CD4-positive, alpha-beta T cell (primary cell): ENCODE measurements around the gene CDH4. TPM values are rescaled to one million over a fixed set of nuclear protein-coding genes. Genes with fewer than 3 reads are reported as not detected.

Experiments used
- ATAC-seq: fragments of 200-7000 bp; cut with Tn5 transposase; one replicate; pipeline ENCODE4 v1.10.0; 2022; ENCODE audit warnings: mild to moderate bottlenecking; ENCODE audit not compliant: poor library complexity
- CTCF ChIA-PET: fragments of 350-600 bp; sonication (Branson Sonifier 250); formaldehyde crosslinking; loops from one replicate; lab custom pipeline; 2021; ENCODE audit warnings: antibody characterized with exemption, inconsistent platforms; lab: Charles Lee
- POLR2A ChIA-PET: fragments of 350-600 bp; sonication (Branson Sonifier 250); formaldehyde crosslinking; loops from one replicate; lab custom pipeline; 2021; ENCODE audit warnings: antibody characterized with exemption, inconsistent platforms; lab: Charles Lee
- DNase-seq, 14 experiments: peaks; one replicate each; pipeline ENCODE4 v3.0.0-alpha.2; 2013 to 2020; ENCODE audit warnings: mixed read lengths in 2 of 14
- H3K27ac ChIP-seq, 2 donors: one replicate each; pipeline versions ENCODE4 v1.5.1 to v1.7.0; 2013; ENCODE audit warnings: low read length in 2 of 2, low read depth in 1 of 2, mild to moderate bottlenecking in 1 of 2
- H3K27me3 ChIP-seq, 2 experiments: 1 replicate in 1 of 2; 2 replicates in 1 of 2; pipeline versions ENCODE4 v1.6.1 to v1.7.0; 2013; ENCODE audit warnings: low read length in 2 of 2, control low read depth in 1 of 2, mild to moderate bottlenecking in 1 of 2, moderate library complexity in 1 of 2; ENCODE audit not compliant: insufficient read depth in 2 of 2, control insufficient read depth in 1 of 2
- H3K36me3 ChIP-seq: one replicate; pipeline ENCODE4 v1.6.1; 2013; ENCODE audit warnings: low read length, control low read depth; ENCODE audit not compliant: insufficient read depth
- H3K4me1 ChIP-seq: one replicate; pipeline ENCODE4 v1.6.1; 2013; ENCODE audit warnings: low read length, control low read depth; ENCODE audit not compliant: insufficient read depth
- H3K4me3 ChIP-seq: one replicate; pipeline ENCODE4 v1.5.1; 2013; ENCODE audit warnings: mild to moderate bottlenecking, low read length, moderate library complexity
- H3K9me3 ChIP-seq, 2 experiments: 1 replicate in 1 of 2; 2 replicates in 1 of 2; pipeline versions ENCODE4 v1.6.1 to v1.7.0; 2013; ENCODE audit warnings: low read length in 2 of 2, mild to moderate bottlenecking in 2 of 2, control low read depth in 1 of 2, moderate library complexity in 1 of 2; ENCODE audit not compliant: control insufficient read depth in 1 of 2, insufficient read depth in 1 of 2
- H3K27ac Mint-ChIP-seq: one replicate; pipeline ENCODE4 v1.8.0; 2020; ENCODE audit warnings: mixed read lengths
- H3K27me3 Mint-ChIP-seq: one replicate; pipeline ENCODE4 v1.8.0; 2021; ENCODE audit warnings: mixed read lengths
- H3K36me3 Mint-ChIP-seq: one replicate; pipeline ENCODE4 v1.8.0; 2021; ENCODE audit warnings: low read depth, mixed read lengths
- H3K4me1 Mint-ChIP-seq: one replicate; pipeline ENCODE4 v1.8.0; 2021; ENCODE audit warnings: low read depth, mixed read lengths
- H3K4me3 Mint-ChIP-seq: one replicate; pipeline ENCODE4 v1.8.0; 2020; ENCODE audit warnings: mild to moderate bottlenecking, mixed read lengths
- H3K9me3 Mint-ChIP-seq: one replicate; pipeline ENCODE4 v1.8.0; 2020; ENCODE audit warnings: mixed read lengths
- intact Hi-C, 2 experiments: fragments of 100-400 bp; cut with DNase I in 1 of 2; cut with micrococcal nuclease in 1 of 2; formaldehyde crosslinking; loops; one replicate each; pipeline versions ENCODE4 v1.15.1 to v1.9.0; 2023 to 2025; cut with DNase I, micrococcal nuclease
- total RNA-seq, 174 experiments: library from RNA in 2 of 174; stranded (reverse) in 2 of 174; gene quantifications; one replicate each; pipeline ENCODE4 v1.2.3 and lab custom pipeline; 2021 to 2026
- TF ChIP-seq, protein P1 (sequence below): fragments of 200-600 bp; IDR thresholded peaks from one replicate; pipeline ENCODE4 v1.8.0; 2022; ENCODE audit warnings: antibody characterized with exemption, mild to moderate bottlenecking

Gene CDH4
- total RNA-seq, 2 experiments from 2014 or later: 0.11 TPM

DNA sequence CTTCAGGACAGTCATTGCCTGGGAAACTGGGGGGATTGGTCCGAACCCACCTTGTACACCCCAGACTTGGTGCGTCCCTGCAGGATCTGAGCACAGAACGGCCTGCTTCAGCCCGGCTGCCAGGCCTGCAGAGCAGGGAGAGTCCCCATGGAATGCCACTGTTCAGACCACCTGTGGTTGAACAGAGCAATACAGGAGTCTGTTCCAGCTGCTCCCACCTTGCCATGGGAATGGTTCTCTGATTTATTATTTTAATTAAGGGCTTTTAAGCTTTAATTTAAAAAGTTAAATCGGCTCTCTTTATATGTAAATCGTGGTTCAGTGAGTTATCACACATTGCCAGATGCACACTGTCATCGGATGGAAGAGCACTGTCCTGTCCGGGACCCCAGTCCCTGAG is 310.4 kb downstream of the CDH4 start:
- H3K27ac ChIP-seq: no peak overlapping the region
- Mint-ChIP-seq H3K27me3 (no peaks in the 10 kb centered on the region), H3K4me1 (no peaks in the 10 kb centered on the region), H3K9me3 (no peaks in the 10 kb centered on the region), H3K36me3 (no peaks in the 10 kb centered on the region), H3K27ac (no peak overlapping the region), H3K4me3 (no peak overlapping the region)
- H3K36me3 ChIP-seq: no peaks in the 10 kb centered on the region
- ATAC-seq (no peak), DNase-seq (no peak)
- CTCF ChIA-PET: no interaction called here
- POLR2A ChIA-PET: no interaction called here
- no peaks in the 10 kb centered on the region for H3K4me1 ChIP-seq
- H3K9me3 ChIP-seq: peaks cover 0 to 46% of the 10 kb centered on the region in 2 experiments
- intact Hi-C loops: no loop called here
- TF ChIP-seq, protein P1, sequence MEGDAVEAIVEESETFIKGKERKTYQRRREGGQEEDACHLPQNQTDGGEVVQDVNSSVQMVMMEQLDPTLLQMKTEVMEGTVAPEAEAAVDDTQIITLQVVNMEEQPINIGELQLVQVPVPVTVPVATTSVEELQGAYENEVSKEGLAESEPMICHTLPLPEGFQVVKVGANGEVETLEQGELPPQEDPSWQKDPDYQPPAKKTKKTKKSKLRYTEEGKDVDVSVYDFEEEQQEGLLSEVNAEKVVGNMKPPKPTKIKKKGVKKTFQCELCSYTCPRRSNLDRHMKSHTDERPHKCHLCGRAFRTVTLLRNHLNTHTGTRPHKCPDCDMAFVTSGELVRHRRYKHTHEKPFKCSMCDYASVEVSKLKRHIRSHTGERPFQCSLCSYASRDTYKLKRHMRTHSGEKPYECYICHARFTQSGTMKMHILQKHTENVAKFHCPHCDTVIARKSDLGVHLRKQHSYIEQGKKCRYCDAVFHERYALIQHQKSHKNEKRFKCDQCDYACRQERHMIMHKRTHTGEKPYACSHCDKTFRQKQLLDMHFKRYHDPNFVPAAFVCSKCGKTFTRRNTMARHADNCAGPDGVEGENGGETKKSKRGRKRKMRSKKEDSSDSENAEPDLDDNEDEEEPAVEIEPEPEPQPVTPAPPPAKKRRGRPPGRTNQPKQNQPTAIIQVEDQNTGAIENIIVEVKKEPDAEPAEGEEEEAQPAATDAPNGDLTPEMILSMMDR: no peak
- no peak overlapping the region for H3K4me3 ChIP-seq
- H3K27me3 ChIP-seq: no peaks in the 10 kb centered on the region

DNA sequence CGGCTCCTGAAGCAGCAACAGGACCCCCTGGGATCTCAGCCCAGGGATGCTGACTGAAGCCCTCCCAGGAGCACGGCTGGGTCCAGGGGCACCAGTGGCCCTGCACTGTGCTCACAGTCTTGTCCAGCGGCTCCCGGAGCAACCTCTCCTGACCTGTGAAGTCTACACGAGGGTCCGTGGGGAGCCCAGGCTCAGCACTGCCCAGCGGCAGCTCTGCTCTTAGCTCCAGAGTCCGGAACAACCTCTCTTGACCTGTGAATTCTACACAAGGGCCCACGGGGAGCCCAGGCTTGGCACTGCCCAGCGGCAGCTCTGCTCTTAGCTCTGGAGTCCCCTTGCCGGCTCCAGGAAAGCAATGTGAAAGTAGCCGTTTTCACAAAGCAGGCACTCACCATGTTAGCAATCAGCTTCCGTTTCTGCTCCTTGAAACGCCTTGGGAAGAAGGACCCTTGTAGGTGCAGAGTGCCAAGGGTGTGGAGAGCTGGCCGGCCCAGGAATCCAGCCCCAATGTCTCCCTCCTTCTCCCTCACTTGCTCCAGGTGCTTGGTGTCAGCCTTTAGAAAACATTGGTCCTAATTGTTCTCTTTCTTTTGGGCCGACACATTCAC is 310.9 kb downstream of the CDH4 start:
- Mint-ChIP-seq H3K27ac (no peak overlapping the region), H3K36me3 (no peaks in the 10 kb centered on the region), H3K4me3 (no peak overlapping the region), H3K4me1 (no peaks in the 10 kb centered on the region), H3K27me3 (no peaks in the 10 kb centered on the region), H3K9me3 (no peaks in the 10 kb centered on the region)
- DNase-seq (no peak), ATAC-seq (no peak)
- Histone ChIP-seq H3K36me3 (no peaks in the 10 kb centered on the region), H3K27me3 (no peaks in the 10 kb centered on the region), H3K4me3 (no peak overlapping the region), H3K4me1 (no peaks in the 10 kb centered on the region), H3K27ac (no peak overlapping the region), H3K9me3 (peaks cover 0 to 46% of the 10 kb centered on the region in 2 experiments)
- intact Hi-C loops: no loop called here
- ChIA-PET POLR2A (no interaction called here), CTCF (no interaction called here)
- TF ChIP-seq, protein P1: no peak

DNA sequence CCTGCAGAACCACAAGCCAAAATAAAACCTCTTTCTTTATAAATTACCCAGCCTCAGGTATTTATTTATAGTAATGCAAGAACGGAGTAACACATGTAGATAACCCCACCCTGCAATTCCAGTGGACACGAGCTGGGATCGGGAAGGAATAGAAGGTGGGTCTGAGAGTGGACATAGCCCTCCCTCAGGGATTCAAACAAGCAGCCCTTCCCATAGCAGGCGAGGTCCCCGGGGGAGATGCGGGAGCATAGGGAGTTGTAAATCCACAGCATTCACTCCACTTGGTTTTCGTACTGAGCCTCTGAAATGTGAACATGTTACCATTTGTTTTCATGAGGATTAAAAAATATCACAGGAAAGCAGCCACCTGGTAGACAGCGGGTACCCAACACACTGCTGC is 312.6 kb downstream of the CDH4 start:
- no peak overlapping the region for H3K27ac Mint-ChIP-seq
- intact Hi-C loops: no loop called here
- no peaks in the 10 kb centered on the region for H3K4me1 Mint-ChIP-seq
- ChIA-PET POLR2A (no interaction called here), CTCF (no interaction called here)
- H3K36me3 Mint-ChIP-seq: no peaks in the 10 kb centered on the region
- no peak overlapping the region for H3K4me3 Mint-ChIP-seq
- H3K36me3 ChIP-seq: no peaks in the 10 kb centered on the region
- H3K27ac ChIP-seq: no peak overlapping the region
- no peak overlapping the region for H3K4me3 ChIP-seq
- H3K9me3 ChIP-seq: peaks cover 0 to 48% of the 10 kb centered on the region in 2 experiments
- H3K27me3 Mint-ChIP-seq: no peaks in the 10 kb centered on the region
- H3K4me1 ChIP-seq: no peaks in the 10 kb centered on the region
- ATAC-seq: no peak
- TF ChIP-seq, protein P1: no peak
- no peaks in the 10 kb centered on the region for H3K27me3 ChIP-seq
- H3K9me3 Mint-ChIP-seq: no peaks in the 10 kb centered on the region
- no peak for DNase-seq
